Endothelial cell (in vitro differentiated cells): ENCODE measurements around the gene CLCN5. TPM values are rescaled to one million over a fixed set of nuclear protein-coding genes. Genes with fewer than 3 reads are reported as not detected.

Source experiments
- DNase-seq: peaks from one replicate; pipeline ENCODE4 v3.0.0; 2021; ENCODE audit warnings: low spot score
- H3K27ac Mint-ChIP-seq: one replicate; pipeline ENCODE4 v1.8.0; 2021; ENCODE audit warnings: mixed read lengths, inconsistent platforms; ENCODE audit not compliant: unreplicated experiment
- H3K27me3 Mint-ChIP-seq: one replicate; pipeline ENCODE4 v1.8.0; 2021; ENCODE audit warnings: mild to moderate bottlenecking, moderate library complexity, mixed read lengths, inconsistent platforms; ENCODE audit not compliant: unreplicated experiment
- H3K36me3 Mint-ChIP-seq: one replicate; pipeline ENCODE4 v1.8.0; 2021; ENCODE audit warnings: mild to moderate bottlenecking, low read depth, mixed read lengths, inconsistent platforms; ENCODE audit not compliant: unreplicated experiment
- H3K4me1 Mint-ChIP-seq: one replicate; pipeline ENCODE4 v1.8.0; 2021; ENCODE audit warnings: mild to moderate bottlenecking, mixed read lengths, inconsistent platforms; ENCODE audit not compliant: unreplicated experiment
- H3K4me3 Mint-ChIP-seq: one replicate; pipeline ENCODE4 v1.8.0; 2021; ENCODE audit warnings: mild to moderate bottlenecking, mixed read lengths, inconsistent platforms; ENCODE audit not compliant: unreplicated experiment
- H3K9me3 Mint-ChIP-seq: one replicate; pipeline ENCODE4 v1.8.0; 2021; ENCODE audit warnings: mixed read lengths, inconsistent platforms; ENCODE audit not compliant: unreplicated experiment
- CTCF ChIP-seq: fragments of 200-600 bp; sonication (generic); IDR thresholded peaks from one replicate; pipeline ENCODE4 v1.5.0; 2021; ENCODE audit warnings: antibody characterized with exemption; ENCODE audit not compliant: unreplicated experiment
- total RNA-seq: library from RNA; stranded (reverse); fragmentation: NEBNext Ultra II Directional; extraction: Animal tissue kit (Norgen Biotek cat#: 25700); gene quantifications from one replicate; pipeline ENCODE4 v1.2.1, GENCODE V29; 2021; ENCODE audit not compliant: unreplicated experiment

The CLCN5 gene
- total RNA-seq, 1 donor from 2014 or later = 5.7 TPM

GRCh38 chrX:49992853-49993252, 70.5 kb downstream of the CLCN5 start:
- Mint-ChIP-seq H3K27ac (no peak overlapping the region), H3K4me1 (peaks cover 12% of the 10 kb centered on the region), H3K4me3 (no peak overlapping the region), H3K27me3 (no peaks in the 10 kb centered on the region), H3K9me3 (no peaks in the 10 kb centered on the region), H3K36me3 (no peaks in the 10 kb centered on the region)
- DNase-seq = no peak
- no peak for TF ChIP-seq CTCF

- TF ChIP-seq CTCF = no peak
- Mint-ChIP-seq H3K9me3 (no peaks in the 10 kb centered on the region), H3K27ac (no peak overlapping the region), H3K4me1 (peaks cover 13% of the 10 kb centered on the region), H3K27me3 (no peaks in the 10 kb centered on the region), H3K36me3 (no peaks in the 10 kb centered on the region), H3K4me3 (no peak overlapping the region)
- DNase-seq = no peak
These were observed 71.3 kb downstream of the CLCN5 start for GRCh38 chrX:49993661-49994060.

- Mint-ChIP-seq H3K27me3 (no peaks in the 10 kb centered on the region), H3K27ac (no peak overlapping the region), H3K36me3 (no peaks in the 10 kb centered on the region), H3K4me3 (no peak overlapping the region), H3K4me1 (peaks cover 13% of the 10 kb centered on the region), H3K9me3 (no peaks in the 10 kb centered on the region)
- DNase-seq = no peak
- no peak for TF ChIP-seq CTCF
These were observed 72.8 kb downstream of the CLCN5 start for GRCh38 chrX:49995107-49995731.

- Mint-ChIP-seq H3K27me3 (peaks cover 3% of the 10 kb centered on the region), H3K4me1 (peaks cover 13% of the 10 kb centered on the region), H3K36me3 (no peaks in the 10 kb centered on the region), H3K9me3 (no peaks in the 10 kb centered on the region), H3K4me3 (no peak overlapping the region), H3K27ac (no peak overlapping the region)
- no peak for DNase-seq
- no peak for TF ChIP-seq CTCF
These were observed 73.5 kb downstream of the CLCN5 start for GRCh38 chrX:49995795-49996455.

- DNase-seq = no peak
- Mint-ChIP-seq H3K36me3 (no peaks in the 10 kb centered on the region), H3K4me3 (no peak overlapping the region), H3K27me3 (peaks cover 5% of the 10 kb centered on the region), H3K27ac (no peak overlapping the region), H3K4me1 (peaks cover 13% of the 10 kb centered on the region), H3K9me3 (no peaks in the 10 kb centered on the region)
- no peak for TF ChIP-seq CTCF
These were observed 74.1 kb downstream of the CLCN5 start for GRCh38 chrX:49996474-49996873.
